Neural cell (in vitro differentiated cells): ENCODE data around the gene SCN10A.

Experiments used
- EP300 ChIP-seq: fragments of 450-650 bp; conservative IDR thresholded peaks from 2 replicates; pipeline ENCODE4 v1.6.1; 2014; ENCODE audit warnings: antibody characterized with exemption, mild to moderate bottlenecking, moderate library complexity; ENCODE audit not compliant: poor library complexity, severe bottlenecking
- EZH2 ChIP-seq: fragments of 200-600, 300-800 bp; shearing (Covaris generic), sonication (generic); IDR thresholded peaks from 2 replicates; pipeline ENCODE4 v1.6.1; 2014; ENCODE audit warnings: antibody characterized with exemption, low read length, borderline replicate concordance, mild to moderate bottlenecking; ENCODE audit not compliant: insufficient read depth, poor library complexity, severe bottlenecking
- MXI1 ChIP-seq: fragments of 450-650 bp; conservative IDR thresholded peaks from 2 replicates; pipeline ENCODE4 v1.6.1; 2014; ENCODE audit warnings: antibody characterized with exemption, mild to moderate bottlenecking; ENCODE audit not compliant: poor library complexity, severe bottlenecking
- POLR2AphosphoS5 ChIP-seq: IDR thresholded peaks from 2 replicates; pipeline ENCODE4 v1.6.1; 2012
- RAD21 ChIP-seq: fragments of 450-650 bp; conservative IDR thresholded peaks from 2 replicates; pipeline ENCODE4 v1.6.1; 2014; ENCODE audit warnings: antibody characterized with exemption, mild to moderate bottlenecking, moderate library complexity
- SMC3 ChIP-seq: fragments of 450-650 bp; conservative IDR thresholded peaks from 2 replicates; pipeline ENCODE4 v1.6.1; 2014; ENCODE audit warnings: antibody characterized with exemption, mild to moderate bottlenecking, moderate library complexity; ENCODE audit not compliant: poor library complexity
- TAF1 ChIP-seq: IDR thresholded peaks from 2 replicates; pipeline ENCODE4 v1.6.1; 2012; ENCODE audit warnings: low read depth
- TF ChIP-seq, protein P1 (sequence below): fragments of 450-650 bp; IDR thresholded peaks from 2 replicates; pipeline ENCODE4 v1.5.1; 2014; ENCODE audit warnings: antibody characterized with exemption, mild to moderate bottlenecking, moderate library complexity; ENCODE audit not compliant: poor library complexity, severe bottlenecking
- TF ChIP-seq, protein P2 (sequence below): IDR thresholded peaks from 2 replicates; pipeline ENCODE4 v1.6.1; 2012; ENCODE audit warnings: borderline replicate concordance

GRCh38 chr3:38805004-38805403 is 11.0 kb downstream of the SCN10A start:
- TF ChIP-seq EZH2 (no peak), EP300 (no peak), RAD21 (no peak), POLR2AphosphoS5 (no peak), TAF1 (no peak), SMC3 (no peak), MXI1 (no peak)
- TF ChIP-seq, protein P1, sequence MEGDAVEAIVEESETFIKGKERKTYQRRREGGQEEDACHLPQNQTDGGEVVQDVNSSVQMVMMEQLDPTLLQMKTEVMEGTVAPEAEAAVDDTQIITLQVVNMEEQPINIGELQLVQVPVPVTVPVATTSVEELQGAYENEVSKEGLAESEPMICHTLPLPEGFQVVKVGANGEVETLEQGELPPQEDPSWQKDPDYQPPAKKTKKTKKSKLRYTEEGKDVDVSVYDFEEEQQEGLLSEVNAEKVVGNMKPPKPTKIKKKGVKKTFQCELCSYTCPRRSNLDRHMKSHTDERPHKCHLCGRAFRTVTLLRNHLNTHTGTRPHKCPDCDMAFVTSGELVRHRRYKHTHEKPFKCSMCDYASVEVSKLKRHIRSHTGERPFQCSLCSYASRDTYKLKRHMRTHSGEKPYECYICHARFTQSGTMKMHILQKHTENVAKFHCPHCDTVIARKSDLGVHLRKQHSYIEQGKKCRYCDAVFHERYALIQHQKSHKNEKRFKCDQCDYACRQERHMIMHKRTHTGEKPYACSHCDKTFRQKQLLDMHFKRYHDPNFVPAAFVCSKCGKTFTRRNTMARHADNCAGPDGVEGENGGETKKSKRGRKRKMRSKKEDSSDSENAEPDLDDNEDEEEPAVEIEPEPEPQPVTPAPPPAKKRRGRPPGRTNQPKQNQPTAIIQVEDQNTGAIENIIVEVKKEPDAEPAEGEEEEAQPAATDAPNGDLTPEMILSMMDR: no peak
- TF ChIP-seq, protein P2, sequence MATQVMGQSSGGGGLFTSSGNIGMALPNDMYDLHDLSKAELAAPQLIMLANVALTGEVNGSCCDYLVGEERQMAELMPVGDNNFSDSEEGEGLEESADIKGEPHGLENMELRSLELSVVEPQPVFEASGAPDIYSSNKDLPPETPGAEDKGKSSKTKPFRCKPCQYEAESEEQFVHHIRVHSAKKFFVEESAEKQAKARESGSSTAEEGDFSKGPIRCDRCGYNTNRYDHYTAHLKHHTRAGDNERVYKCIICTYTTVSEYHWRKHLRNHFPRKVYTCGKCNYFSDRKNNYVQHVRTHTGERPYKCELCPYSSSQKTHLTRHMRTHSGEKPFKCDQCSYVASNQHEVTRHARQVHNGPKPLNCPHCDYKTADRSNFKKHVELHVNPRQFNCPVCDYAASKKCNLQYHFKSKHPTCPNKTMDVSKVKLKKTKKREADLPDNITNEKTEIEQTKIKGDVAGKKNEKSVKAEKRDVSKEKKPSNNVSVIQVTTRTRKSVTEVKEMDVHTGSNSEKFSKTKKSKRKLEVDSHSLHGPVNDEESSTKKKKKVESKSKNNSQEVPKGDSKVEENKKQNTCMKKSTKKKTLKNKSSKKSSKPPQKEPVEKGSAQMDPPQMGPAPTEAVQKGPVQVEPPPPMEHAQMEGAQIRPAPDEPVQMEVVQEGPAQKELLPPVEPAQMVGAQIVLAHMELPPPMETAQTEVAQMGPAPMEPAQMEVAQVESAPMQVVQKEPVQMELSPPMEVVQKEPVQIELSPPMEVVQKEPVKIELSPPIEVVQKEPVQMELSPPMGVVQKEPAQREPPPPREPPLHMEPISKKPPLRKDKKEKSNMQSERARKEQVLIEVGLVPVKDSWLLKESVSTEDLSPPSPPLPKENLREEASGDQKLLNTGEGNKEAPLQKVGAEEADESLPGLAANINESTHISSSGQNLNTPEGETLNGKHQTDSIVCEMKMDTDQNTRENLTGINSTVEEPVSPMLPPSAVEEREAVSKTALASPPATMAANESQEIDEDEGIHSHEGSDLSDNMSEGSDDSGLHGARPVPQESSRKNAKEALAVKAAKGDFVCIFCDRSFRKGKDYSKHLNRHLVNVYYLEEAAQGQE: no peak
